ENCODE data around the gene CPB2. TPM values are rescaled to one million over a fixed set of nuclear protein-coding genes. Genes with fewer than 3 reads are reported as not detected.

Gene CPB2
- total RNA-seq, 1 donor, result not detected

DNA sequence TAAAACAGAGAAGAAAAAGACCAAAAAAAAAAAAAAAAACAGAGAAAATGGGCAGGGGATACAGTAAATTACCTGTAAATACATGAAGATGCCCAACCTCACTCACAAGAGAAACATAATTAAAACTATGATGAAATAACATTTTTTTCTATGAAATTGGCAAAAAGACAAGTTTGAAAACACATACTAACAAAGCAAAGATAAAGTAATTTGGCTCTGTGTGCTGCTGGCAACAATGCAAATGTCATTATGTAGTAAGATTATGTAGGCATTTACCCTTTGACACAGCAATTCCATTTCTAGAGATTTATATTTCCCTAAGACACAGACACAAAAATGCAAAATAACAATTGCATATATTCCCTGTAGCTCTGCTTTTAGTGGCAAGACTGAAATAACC lies 72.5 kb downstream of the CPB2 start:
- H3K4me3 ChIP-seq (ENCODE audit: low read depth, low read length), result no peak overlapping the region
- DNase-seq (ENCODE audit: low read depth), result peak; percentile 16
- TF ChIP-seq, protein P1, sequence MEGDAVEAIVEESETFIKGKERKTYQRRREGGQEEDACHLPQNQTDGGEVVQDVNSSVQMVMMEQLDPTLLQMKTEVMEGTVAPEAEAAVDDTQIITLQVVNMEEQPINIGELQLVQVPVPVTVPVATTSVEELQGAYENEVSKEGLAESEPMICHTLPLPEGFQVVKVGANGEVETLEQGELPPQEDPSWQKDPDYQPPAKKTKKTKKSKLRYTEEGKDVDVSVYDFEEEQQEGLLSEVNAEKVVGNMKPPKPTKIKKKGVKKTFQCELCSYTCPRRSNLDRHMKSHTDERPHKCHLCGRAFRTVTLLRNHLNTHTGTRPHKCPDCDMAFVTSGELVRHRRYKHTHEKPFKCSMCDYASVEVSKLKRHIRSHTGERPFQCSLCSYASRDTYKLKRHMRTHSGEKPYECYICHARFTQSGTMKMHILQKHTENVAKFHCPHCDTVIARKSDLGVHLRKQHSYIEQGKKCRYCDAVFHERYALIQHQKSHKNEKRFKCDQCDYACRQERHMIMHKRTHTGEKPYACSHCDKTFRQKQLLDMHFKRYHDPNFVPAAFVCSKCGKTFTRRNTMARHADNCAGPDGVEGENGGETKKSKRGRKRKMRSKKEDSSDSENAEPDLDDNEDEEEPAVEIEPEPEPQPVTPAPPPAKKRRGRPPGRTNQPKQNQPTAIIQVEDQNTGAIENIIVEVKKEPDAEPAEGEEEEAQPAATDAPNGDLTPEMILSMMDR (IDR thresholded peaks at IDR 0.05; ENCODE audit: insufficient read depth, low read depth, low read length), result no peak

DNA sequence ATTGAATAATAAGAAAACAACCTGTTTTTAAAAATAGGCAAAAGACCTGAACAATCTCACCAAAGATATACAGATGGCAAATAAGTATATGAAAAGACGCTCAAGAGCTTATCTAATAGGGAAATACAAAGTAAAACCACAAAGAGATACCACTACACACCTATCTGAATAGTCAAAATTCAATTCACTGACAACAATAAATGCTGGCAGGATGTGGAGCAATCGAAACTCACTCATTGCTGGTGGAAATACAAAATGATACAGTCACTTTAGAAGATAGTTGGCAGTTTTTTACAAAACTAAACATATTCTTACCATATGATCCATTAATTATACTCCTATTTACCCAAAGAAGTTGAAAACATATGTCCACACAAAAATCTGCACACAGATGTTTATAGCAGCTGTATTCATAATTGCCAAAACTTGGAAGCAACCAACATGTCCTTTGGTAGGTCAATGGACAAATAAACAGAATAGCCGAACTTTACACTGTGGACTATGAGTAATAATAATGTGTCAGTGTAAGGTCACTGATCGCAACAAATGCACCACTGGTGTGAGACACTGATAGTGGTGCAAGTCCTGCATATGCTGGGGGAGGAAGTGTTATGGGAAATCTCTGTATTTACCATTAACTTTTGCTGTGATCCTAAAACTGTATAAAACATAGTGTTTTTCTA lies 73.1 kb downstream of the CPB2 start:
- no peak overlapping the region for H3K4me3 ChIP-seq (ENCODE audit: low read depth, low read length)
- peak; percentile 54 for DNase-seq (ENCODE audit: low read depth)

DNA sequence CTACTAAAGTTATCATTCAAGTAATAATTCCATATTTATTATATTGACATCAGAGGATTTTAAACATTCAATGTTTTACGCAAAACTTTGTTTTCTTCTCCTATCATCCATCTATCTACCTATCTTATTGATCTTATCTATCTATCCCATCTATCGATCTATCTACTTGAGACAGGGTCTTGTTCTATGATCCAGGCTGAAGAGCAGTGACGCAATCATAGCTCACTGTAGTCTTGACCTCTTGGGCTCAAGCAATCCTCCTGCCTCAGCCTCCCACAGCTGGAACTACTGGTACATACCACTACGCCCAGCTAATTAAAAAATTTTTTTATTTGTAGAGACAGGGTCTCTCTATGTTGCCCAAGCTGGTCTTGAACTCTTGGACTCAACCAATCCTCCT lies 79.7 kb downstream of the CPB2 start:
- no peak overlapping the region for H3K4me3 ChIP-seq (ENCODE audit: low read depth, low read length)
- TF ChIP-seq, protein P1 (IDR thresholded peaks at IDR 0.05; ENCODE audit: insufficient read depth, low read depth, low read length), result no peak
- DNase-seq (ENCODE audit: low read depth), result no peak

More for the DNA sequence above, 73.1 kb downstream of the CPB2 start:
- TF ChIP-seq, protein P1 (IDR thresholded peaks at IDR 0.05; ENCODE audit: insufficient read depth, low read depth, low read length), result no peak

DNA sequence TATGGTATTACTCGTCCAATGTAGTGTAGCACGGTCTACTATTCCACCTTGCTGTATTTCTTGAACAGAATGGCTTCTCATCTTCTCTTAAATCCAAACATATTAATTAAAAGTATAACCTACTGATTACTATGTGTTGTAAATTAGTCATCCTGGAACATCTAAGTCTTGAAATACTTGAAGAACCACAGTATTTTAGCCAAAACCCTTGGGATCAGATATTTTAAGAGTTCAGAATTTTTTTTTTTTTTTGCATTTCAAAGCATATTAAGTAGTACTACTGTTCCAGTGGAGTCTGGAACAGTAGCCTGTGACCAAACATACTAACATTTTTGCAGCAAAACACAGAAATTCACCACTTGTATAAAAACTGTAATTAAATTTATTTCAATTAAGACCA lies 82.4 kb downstream of the CPB2 start:
- TF ChIP-seq, protein P1 (IDR thresholded peaks at IDR 0.05; ENCODE audit: insufficient read depth, low read depth, low read length), result no peak
- no peak overlapping the region for H3K4me3 ChIP-seq (ENCODE audit: low read depth, low read length)
- no peak for DNase-seq (ENCODE audit: low read depth)

DNA sequence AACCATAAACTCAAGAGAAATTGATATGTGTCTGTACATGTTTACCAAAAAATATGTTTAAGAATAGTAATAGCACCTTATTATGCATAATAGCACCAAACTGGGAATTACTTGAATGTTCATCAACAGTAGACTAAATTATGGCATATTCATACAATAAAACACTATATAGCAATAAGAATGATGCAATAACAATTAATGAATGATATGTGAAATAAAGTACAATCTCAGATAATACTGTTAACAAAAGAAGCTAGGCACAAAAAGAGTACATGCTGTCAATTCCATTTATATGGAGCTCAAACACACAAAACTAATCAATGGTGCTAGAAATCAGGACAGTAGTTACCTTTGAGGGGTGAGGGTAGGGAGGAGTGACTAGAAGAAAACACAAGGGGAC lies 88.6 kb downstream of the CPB2 start:
- no peak for DNase-seq (ENCODE audit: low read depth)
- no peak overlapping the region for H3K4me3 ChIP-seq (ENCODE audit: low read depth, low read length)
- TF ChIP-seq, protein P1 (IDR thresholded peaks at IDR 0.05; ENCODE audit: insufficient read depth, low read depth, low read length), result no peak

DNA sequence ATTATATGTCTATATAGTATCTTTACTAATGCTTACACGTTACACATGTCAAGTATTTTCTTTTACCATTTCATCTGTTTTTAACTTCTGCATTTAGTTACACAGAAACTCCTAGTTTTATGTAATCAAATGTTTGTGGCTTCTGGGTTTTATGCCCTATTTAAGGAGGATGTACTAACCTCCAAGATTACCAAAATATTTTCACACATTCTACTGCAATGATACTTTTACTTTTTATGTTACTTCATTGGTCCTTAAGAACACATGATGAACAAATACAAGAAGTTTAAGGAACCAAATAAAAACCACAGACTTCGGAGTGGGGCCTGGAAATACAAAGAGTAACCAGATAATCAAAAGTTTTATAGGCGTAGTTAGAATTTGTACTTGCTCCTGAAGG lies 89.5 kb downstream of the CPB2 start:
- no peak overlapping the region for H3K4me3 ChIP-seq (ENCODE audit: low read depth, low read length)
- peak; percentile 39 for DNase-seq (ENCODE audit: low read depth)
- TF ChIP-seq, protein P1 (IDR thresholded peaks at IDR 0.05; ENCODE audit: insufficient read depth, low read depth, low read length), result no peak

DNA sequence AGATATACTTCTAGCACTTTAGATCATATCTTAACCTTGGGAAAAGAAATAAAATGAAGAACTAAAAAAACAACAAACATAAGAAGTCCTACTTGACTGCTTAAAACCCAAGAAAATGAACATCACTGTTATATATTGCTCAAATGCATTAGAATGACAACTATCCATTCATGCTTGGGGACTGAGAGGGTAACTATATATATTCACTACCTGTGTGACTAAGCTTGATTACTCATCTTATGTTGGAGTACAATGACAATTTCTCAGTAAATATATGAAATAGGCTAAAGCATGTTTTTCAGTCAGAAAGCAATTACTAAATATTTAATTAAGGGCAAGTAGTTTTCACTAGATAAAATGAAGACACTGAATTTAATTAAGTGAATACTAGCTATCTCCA lies 92.4 kb downstream of the CPB2 start:
- TF ChIP-seq, protein P1 (IDR thresholded peaks at IDR 0.05; ENCODE audit: insufficient read depth, low read depth, low read length), result no peak
- DNase-seq (ENCODE audit: low read depth), result no peak

More for the DNA sequence above, 92.4 kb downstream of the CPB2 start:
- H3K4me3 ChIP-seq (ENCODE audit: low read depth, low read length), result no peak overlapping the region

All from fibroblast of villous mesenchyme (primary cell).